ENCODE results near the gene MYZAP. TPM values are rescaled to one million over a fixed set of nuclear protein-coding genes. Genes with fewer than 3 reads are reported as not detected.

Gene MYZAP
- total RNA-seq, 1 experiment from 2014 or later = 0.68 TPM

GRCh38 chr15:57647071-57647790, 55.5 kb downstream of the MYZAP start (continued):
- TF ChIP-seq, protein P1, sequence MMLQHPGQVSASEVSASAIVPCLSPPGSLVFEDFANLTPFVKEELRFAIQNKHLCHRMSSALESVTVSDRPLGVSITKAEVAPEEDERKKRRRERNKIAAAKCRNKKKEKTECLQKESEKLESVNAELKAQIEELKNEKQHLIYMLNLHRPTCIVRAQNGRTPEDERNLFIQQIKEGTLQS (CRISPR knock-in tag; conservative IDR thresholded peaks at IDR 0.05) = no peak
- TF ChIP-seq ZNF425 (CRISPR knock-in tag; conservative IDR thresholded peaks at IDR 0.05) (no peak), ZNF232 (CRISPR knock-in tag; IDR thresholded peaks at IDR 0.05) (no peak), FOXP1 (CRISPR knock-in tag; IDR thresholded peaks at IDR 0.05; ENCODE audit: borderline replicate concordance) (no peak), ZNF512 (CRISPR knock-in tag; IDR thresholded peaks at IDR 0.05; ENCODE audit: borderline replicate concordance) (no peak), TCF7 (CRISPR knock-in tag; IDR thresholded peaks at IDR 0.05; ENCODE audit: low read depth) (no peak), ZNF121 (CRISPR knock-in tag; IDR thresholded peaks at IDR 0.05) (no peak), ZBTB43 (CRISPR knock-in tag; IDR thresholded peaks at IDR 0.05) (no peak), IRF2 (CRISPR knock-in tag; IDR thresholded peaks at IDR 0.05; ENCODE audit: borderline replicate concordance, low read depth) (no peak)
- TF ChIP-seq, protein P2, sequence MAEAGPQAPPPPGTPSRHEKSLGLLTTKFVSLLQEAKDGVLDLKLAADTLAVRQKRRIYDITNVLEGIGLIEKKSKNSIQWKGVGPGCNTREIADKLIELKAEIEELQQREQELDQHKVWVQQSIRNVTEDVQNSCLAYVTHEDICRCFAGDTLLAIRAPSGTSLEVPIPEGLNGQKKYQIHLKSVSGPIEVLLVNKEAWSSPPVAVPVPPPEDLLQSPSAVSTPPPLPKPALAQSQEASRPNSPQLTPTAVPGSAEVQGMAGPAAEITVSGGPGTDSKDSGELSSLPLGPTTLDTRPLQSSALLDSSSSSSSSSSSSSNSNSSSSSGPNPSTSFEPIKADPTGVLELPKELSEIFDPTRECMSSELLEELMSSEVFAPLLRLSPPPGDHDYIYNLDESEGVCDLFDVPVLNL (CRISPR knock-in tag; IDR thresholded peaks at IDR 0.05; ENCODE audit: borderline replicate concordance, low read depth) = no peak

DNA sequence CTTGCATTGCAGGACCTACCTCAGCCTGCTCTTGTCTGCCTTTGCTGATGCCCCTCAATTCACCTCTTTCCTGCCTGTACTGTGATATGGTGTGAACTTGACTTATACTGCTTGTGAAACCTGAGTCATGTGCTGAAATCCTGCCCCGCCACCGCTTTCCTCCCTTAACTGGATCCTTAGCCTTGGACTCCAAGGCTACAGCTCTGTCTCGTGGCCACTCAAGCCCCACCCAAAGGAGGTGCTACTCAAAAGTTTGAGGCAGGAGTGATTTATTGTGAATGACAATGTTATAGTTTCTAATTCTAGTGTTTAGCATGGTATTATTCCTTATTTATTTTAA, 56.1 kb downstream of the MYZAP start:
- no peak overlapping the region for H3K4me3 Mint-ChIP-seq
- TF ChIP-seq RELA (CRISPR knock-in tag; IDR thresholded peaks at IDR 0.05; ENCODE audit: borderline replicate concordance) (no peak), ZNF512 (CRISPR knock-in tag; IDR thresholded peaks at IDR 0.05; ENCODE audit: borderline replicate concordance) (no peak), FOXJ3 (CRISPR knock-in tag; IDR thresholded peaks at IDR 0.05; ENCODE audit: borderline replicate concordance) (no peak), NR3C1 (CRISPR knock-in tag; conservative IDR thresholded peaks at IDR 0.05; ENCODE audit: low read depth) (no peak), NR2C2 (CRISPR knock-in tag; IDR thresholded peaks at IDR 0.05) (no peak), ZNF263 (CRISPR knock-in tag; IDR thresholded peaks at IDR 0.05; ENCODE audit: low read depth) (no peak), ESRRA (CRISPR knock-in tag; IDR thresholded peaks at IDR 0.05; ENCODE audit: borderline replicate concordance) (no peak), ZNF425 (CRISPR knock-in tag; conservative IDR thresholded peaks at IDR 0.05) (no peak)
- DNase-seq (ENCODE audit: low spot score) = no peak
- no peaks in the 10 kb centered on the region for H3K4me1 Mint-ChIP-seq
- ATAC-seq = no peak
- no peaks in the 10 kb centered on the region for H3K36me3 Mint-ChIP-seq
- peaks cover 19% of the 10 kb centered on the region for H3K27me3 Mint-ChIP-seq (ENCODE audit: low read depth)
- H3K27ac Mint-ChIP-seq = no peak overlapping the region
- H3K9me3 Mint-ChIP-seq = no peaks in the 10 kb centered on the region
- POLR2A ChIA-PET = no interaction called here
- CTCF ChIA-PET = no interaction called here
